ENCODE results near the gene ARSD.

- TF ChIP-seq GATA2 (IDR thresholded peaks at IDR 0.05; ENCODE audit: low read depth, low read length), result no peak
- TF ChIP-seq GATA3 (IDR thresholded peaks at IDR 0.05; ENCODE audit: low read depth, low read length), result no peak
Observed at GRCh38 chrX:2933125-2933900, 4.2 kb upstream of the ARSD start.

Data from SH-SY5Y (cell line).